Fibroblast of pulmonary artery (primary cell): ENCODE data around the gene SCART1.
"Not testable (repeated sequence)": the region's sequence is repeated elsewhere in the genome, so short reads cannot be mapped to it uniquely, and the experiment has no call there.

Source experiments
- DNase-seq: peaks from one replicate; pipeline ENCODE4 v3.0.0-alpha.2; 2010; ENCODE audit warnings: low read depth
- H3K4me3 ChIP-seq: replicated peaks from 2 replicates; pipeline ENCODE4 v1.5.1; 2011; ENCODE audit warnings: low read depth, mild to moderate bottlenecking, control low read depth, low read length, moderate library complexity
- TF ChIP-seq, protein P1 (sequence below): IDR thresholded peaks from 2 replicates; pipeline ENCODE4 v1.5.1; 2011; ENCODE audit warnings: mild to moderate bottlenecking, control low read depth, low read length, inconsistent platforms; ENCODE audit errors: missing control alignments

The SCART1 gene

DNA sequence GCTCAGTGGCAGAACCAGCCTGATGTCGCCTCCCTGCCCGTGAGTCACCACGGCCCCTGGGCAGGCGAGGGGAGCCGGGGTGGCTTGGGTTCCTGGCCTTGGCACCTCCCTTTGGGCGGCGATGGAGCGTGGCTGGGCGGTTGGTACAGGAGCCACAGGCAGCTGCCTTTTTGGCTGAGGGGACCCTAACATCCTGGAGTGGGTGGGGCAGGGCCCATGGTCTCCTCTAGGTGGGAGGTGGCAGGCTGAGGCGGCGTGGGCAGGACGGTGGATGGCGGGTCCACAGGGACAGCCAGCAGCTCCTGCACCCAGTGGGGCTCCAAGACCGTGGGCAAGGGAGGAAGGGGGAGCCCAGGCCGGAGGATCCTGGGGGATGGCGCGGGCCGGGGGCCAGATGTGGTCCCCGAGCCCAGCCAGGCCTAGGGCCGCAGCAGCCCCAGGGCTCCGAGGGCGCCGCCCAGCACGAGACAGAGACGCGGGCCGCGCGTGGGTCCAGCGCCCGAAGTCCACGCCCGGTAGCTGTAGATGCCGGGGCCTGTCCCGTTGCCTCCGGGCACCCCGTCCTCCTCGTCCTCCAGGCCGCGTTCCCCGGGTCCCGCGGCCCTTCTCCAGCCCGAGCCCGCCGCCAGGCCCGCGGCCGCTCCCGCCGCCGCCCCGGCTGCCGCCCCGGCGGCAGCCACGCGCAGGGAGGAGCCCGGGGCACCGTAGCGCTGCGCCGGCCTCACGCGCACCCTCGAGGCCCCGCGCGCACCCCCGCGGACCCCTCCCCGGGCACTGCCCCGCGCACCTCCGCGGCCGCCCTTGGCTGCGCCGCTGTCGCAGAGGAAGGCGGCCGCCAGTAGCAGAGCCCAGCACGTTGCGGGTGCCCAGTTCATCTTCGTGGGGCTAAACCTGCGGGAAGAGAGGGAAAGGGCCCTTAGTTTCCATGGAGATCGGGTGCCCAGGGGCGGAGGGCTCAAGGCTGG, 30.7 kb upstream of the SCART1 start:
- H3K4me3 ChIP-seq = no peak overlapping the region
- DNase-seq = no peak
- TF ChIP-seq, protein P1, sequence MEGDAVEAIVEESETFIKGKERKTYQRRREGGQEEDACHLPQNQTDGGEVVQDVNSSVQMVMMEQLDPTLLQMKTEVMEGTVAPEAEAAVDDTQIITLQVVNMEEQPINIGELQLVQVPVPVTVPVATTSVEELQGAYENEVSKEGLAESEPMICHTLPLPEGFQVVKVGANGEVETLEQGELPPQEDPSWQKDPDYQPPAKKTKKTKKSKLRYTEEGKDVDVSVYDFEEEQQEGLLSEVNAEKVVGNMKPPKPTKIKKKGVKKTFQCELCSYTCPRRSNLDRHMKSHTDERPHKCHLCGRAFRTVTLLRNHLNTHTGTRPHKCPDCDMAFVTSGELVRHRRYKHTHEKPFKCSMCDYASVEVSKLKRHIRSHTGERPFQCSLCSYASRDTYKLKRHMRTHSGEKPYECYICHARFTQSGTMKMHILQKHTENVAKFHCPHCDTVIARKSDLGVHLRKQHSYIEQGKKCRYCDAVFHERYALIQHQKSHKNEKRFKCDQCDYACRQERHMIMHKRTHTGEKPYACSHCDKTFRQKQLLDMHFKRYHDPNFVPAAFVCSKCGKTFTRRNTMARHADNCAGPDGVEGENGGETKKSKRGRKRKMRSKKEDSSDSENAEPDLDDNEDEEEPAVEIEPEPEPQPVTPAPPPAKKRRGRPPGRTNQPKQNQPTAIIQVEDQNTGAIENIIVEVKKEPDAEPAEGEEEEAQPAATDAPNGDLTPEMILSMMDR = no peak

DNA sequence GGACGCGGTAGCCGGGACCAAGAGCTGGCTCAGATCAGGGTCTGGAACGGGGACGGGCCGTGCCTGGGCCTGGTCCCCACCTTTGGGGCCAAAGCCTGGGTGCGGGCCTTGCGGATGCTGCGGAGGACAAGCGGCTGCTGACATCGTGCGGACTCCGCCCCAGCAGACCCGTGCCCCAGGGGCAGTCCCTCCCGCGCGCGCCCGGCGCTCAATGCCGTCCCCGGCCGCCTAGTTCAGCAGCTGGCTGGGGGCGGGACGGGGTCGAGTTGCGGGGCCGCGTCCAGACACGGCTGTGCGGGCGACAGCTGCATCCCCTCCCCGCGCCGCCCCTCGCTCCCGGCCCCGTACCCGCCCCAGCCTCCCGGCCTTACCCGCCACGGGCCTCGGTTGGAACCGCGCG, 29.6 kb upstream of the SCART1 start:
- H3K4me3 ChIP-seq, DNase-seq: not testable (repeated sequence)

DNA sequence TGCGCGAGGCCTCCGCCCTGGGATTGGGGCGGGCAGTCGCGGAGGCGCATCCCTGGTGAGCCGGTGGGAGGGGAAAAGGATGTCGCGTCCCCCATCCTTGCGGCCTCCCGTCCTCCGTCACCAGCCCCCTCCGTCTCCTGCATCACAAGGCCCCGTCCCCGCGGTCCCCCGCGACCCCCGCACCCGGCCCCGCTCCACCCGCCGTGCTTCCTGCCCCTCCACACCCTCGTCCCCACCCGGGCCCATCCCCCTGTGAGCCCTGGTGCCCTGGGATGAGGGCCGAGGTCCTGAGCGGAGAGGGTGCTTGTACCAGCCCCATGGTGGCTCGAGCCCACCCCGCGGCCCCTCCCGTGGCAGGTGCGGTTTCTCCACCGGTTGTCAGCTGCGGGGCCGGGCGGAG, 29.1 kb upstream of the SCART1 start, which contains the start of gene SPRN:
TSS of gene SPRN (minus strand) at position 25 of the 400 bp plus-strand sequence. CDS start 944 bp downstream, outside the sequence.
- not testable (repeated sequence) for H3K4me3 ChIP-seq

DNA sequence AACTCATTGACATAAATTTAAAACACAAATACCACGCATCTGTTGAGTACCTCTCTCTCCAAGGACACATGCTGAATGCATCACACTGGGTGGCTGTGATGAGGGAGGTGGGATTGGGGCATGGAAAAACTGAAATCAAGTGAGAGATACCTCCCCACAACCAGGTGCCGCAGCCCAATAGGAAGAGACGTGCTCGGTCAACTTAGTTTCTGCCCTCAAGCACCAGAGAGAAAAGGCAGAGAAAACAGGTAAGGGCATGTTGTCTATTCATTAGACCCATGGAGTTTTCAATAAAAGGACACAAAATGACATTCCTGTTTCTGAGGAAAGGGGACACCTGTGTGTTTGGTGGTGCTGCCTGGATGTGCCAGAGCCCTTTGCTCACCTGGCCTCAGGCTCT, 24.2 kb upstream of the SCART1 start:
- not testable (repeated sequence) for H3K4me3 ChIP-seq, DNase-seq

More for the DNA sequence above, 29.1 kb upstream of the SCART1 start, which contains the start of gene SPRN:
- DNase-seq = not testable (repeated sequence)

DNA sequence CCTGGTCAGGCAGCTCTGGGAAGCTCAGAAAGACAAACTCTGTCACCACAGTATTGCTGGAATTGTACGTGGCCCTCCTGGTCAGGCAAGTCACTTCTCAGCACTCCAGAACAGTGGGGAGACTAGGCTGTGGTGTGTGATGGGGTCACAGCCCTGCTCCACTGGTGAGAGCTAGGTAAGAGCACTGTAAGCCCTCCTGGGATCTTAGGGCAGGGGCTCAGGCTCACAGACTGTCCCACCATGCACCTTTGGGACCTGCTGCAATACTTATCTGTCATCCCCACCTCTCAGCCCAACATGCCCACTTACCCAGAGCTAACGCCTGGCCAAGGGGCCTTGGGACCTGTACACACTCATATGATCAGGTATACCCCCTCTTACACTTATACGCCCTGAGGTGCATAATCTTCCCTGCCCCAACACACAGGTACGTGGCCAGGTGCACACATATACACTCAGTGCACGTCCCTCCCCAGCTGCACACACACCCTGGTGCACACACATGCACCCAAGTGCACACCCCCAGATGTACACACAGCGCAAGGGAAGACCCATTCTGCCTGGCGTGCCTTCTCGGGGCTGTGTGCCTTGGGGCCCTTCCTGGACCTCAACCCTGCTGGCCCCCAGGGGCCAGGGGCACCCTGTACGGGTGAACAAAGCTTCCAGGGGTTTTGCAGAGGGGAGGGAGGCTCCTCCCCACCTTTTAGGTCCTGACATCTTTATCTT, 21.7 kb upstream of the SCART1 start:
- H3K4me3 ChIP-seq, DNase-seq: not testable (repeated sequence)

DNA sequence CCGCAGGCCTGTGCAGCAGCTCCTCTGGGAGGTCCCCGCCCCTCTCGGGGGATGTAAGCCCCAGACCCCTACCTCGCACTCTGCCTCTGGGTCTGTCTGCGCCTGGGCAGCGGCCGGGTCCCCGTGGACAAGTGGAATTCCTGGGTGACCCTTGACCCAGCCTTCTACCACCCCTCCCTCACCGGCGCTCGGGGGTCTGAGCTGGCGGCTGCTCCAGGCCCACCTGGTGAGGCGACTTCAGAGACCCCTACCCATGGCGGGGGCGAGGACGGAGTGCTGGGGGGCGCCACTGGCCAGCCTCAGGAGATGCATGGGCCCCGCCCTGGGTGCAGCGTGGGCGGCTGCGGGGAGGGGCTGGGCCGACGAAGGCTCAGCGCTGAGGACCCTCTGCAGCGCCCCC, 21.0 kb upstream of the SCART1 start:
- DNase-seq, H3K4me3 ChIP-seq: not testable (repeated sequence)

DNA sequence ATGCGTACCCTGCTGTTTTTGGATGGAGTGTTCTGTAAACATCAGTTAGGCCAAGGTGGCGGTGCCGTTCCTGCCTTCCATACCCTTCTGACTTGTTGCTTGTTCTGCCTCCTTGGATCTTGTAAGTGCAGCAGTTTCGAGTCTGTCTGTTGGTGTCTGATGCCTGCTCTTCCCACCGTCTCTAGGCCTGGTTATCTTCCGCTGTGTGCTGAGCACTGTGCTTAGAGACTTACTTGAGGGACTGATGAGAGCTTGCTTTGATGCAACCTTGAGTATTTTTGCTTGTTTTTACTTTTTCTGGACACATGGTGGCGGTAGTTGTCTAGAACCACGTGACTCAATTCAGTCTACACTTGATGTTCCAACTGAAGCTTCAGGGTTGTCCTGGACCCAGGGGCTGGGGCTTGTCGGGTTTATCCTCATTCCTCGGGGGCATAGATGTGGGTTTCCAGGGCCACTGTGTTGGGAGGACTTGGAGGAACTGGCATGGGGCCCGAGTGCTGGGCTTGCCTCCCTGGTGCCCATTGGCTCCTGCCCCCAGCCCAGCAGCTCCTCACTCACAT, 15.0 kb upstream of the SCART1 start:
- H3K4me3 ChIP-seq = no peak overlapping the region
- peak; percentile 26 for DNase-seq
- TF ChIP-seq, protein P1 = peak; percentile 24

DNA sequence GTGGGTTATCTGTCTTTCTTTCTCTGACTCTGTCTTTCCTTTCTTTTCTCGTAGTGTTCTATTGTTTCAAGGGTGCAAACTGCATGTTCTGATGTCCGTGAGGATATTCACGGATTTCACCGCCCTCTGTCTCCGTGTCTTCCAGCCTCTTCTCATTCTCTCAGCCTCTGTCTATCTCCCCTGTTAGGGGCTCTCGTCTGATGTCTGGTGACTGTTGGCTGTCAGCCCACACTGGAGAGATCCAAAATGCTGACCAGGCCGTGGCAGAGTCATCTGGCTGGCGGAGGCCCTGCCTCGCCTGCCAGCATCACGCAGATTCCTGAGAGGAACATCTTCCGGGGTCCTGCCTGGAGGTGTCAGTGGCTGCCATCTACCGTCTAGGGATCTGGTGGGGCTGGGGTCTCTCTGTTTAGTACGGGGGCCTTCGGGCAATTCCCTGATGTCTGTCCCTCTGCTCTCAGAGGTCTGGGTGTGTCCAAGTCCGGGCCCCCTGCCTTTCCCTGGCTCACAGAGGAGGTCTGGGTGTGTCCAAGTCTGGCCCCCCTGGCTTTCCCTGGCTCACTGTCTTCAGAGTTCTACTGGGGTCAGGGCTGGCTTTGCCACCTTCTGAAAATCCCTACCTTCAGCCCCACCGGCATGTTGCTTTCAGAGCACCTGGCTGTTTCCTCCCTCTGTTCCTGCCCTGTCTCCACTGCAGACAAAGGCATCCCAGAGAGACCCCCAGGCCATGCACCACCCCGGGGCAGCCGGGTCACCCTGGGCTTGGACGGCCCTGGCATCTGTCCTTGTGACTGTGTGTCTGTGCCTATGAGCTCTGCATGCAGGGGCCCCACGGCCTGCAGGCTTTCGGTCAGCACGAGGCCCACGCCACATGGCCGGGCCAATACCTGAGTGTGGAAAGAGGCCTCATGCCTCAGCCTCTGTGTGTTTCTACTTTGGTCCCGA, 14.0 kb upstream of the SCART1 start:
- TF ChIP-seq, protein P1 = no peak
- DNase-seq = no peak
- no peak overlapping the region for H3K4me3 ChIP-seq
